Stimulated activated CD8-positive, alpha-beta memory T cell treated with anti-CD3 and anti-CD28 coated beads, Interleukin-4, amount 100 ng/mL, for 24 hours (primary cell): ENCODE measurements around the gene RFC3.

Experiments
- DNase-seq: peaks from one replicate; pipeline ENCODE4 v3.0.0-alpha.2; 2020; ENCODE audit warnings: low read depth

RFC3 gene

DNA sequence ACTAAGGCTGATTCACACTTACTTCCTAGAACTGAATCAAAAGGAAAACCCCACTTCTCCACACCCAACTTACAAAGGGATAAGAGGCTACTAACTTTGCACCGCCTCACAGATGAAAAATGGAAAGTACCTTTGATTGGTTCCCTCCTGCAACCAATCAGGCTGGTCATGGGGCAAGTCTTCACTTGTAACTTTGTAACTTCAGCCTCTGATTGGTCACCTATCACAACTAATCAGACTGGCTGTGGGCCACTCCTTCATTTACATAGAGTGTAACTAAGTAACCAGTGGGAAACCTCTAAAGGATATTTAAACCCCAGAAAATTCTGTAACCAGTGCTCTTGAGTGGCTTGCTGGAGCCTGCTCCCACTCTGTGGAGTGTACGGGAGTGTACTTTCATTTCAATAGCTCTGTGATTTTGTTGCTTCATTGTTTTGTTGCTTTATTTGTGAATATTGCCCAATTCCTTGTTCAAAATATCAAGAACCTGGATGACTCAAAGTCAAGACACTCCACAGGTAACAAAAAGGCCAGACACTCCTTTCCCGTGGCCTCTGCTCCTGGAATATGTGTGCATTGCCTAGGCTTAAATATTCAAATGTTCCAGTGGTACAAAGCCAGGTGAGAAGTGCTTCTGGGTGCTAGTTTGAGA lies 50.5 kb downstream of the RFC3 start:
- no peak for DNase-seq

DNA sequence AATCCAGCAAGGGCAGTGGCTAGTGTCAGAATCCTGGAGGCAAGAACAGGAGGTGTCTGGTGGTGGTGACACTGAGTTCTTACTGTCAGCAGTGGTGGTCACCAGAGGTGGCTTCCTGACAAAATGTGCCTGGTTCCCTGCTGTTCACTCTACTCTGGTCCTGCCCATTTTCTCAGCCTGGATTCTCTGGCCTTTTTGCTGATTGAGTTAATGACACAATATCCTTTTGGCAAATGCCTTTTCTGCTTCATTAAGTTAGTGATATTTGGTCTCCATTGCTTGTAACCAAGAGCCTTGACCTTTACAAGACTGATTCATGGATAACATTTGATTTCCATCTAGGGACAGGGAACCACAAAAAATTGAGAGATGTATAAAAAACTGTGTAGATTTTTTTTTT lies 51.1 kb downstream of the RFC3 start:
- no peak for DNase-seq

DNA sequence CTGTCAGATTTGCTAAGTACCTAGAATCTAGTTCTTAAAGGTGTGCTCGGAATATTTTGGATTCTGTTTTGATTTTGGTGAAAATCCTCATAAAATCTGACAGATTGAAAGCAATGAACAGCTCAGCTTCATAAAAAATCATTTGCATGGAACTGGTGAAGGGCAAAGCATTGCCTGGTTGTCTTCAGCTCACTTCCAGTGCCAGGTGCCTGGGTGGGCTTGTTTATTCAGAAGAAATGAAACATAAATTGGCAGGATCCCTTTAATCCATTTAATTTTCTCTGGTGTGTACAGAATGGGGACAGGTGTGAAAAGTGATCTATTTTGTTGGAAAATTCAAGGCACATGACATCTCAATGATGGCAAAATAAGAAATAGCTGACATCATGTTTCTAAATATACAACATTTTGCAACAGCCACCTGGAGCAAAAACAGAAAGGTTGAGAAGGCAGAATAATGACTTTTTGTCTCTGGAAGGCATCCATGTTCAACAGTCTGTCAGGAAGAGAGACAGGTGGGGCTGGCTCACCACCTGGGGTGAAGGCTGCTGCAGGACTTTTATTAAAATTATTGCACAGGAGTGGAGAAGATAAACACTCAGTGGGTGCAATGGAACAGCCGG lies 52.2 kb downstream of the RFC3 start:
- DNase-seq = no peak

DNA sequence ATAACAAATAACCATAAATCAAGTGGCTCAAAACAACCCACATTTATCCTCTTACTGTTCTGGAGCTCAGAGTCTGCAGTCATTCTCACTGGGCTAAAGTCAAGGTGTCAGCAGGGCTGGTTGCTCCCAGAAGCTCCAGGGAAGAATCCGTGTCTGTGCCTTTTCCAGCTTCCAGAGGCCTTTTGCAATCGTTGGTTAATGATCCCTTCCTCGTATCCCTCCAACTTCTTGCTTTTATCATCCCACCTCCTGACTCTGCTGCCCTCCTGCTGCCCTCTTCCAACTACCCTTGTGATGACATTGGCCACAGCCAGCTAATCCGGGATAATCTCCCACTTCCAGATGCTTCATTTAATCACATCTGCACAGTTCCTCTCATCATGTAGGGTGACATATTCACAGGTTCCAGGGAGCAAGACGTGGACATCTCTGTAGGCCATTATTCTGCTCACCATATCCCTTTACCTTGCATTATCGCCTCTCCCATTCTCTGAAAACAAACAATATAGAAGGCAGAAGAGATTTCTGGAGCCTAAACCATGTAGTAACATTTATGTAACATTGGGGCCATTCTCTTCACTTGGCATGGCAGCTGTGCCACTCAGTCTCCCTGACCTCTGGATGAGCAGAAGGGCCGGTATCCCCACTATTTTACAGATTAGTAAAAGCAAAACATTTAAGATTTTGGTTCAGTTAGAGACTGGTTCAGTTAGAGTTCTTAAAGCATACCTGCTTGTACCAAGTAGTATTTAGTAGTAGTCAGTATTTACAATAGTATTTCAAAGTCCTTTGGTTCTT lies 53.5 kb downstream of the RFC3 start:
- DNase-seq = no peak

DNA sequence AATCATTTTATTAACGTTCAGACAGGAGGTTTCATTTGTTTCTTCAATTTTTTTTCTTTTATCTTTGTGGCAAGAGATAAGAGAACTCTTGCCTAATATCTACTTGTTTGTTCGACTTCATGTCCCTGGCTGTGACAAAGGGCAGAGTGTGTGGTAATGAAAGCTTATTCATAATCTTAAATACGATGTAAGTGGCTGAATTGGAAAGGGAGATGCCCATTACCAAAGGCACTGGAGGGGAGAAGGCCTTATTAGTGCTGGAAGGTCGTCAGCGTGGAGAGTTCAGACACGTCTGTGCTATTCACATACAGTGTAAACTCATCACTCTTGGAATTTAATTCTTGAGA lies 54.0 kb downstream of the RFC3 start:
- no peak for DNase-seq

DNA sequence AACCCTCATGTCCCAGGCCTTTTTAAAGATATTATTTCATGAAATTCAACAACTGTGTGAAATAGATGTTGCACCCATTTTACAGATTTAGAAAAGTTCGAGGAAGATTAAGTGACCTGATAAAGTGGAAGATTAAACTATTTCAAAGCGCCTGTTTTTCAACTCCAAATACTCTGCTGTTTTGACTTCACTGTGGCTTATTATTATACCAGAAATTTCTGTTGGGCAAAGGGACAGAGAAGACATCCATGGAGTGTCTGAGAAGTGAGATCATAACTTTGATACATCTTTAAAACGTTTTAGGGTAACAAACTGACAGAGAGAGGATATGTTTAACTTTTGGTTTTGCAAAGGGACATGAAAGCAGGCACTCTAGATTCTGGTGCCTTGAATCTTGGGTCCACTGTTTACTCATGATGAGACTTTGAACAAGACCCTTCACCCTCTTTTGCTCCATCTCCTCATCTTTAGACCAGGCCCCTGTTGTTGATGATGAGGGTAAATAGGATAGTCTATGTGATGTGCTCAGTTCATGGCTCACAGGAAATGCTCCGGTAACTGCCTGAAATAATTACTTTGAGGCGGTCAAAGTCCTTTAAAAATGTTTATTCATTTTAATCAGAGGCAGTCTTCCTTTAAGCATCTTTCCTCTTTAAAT lies 55.4 kb downstream of the RFC3 start:
- DNase-seq = no peak

DNA sequence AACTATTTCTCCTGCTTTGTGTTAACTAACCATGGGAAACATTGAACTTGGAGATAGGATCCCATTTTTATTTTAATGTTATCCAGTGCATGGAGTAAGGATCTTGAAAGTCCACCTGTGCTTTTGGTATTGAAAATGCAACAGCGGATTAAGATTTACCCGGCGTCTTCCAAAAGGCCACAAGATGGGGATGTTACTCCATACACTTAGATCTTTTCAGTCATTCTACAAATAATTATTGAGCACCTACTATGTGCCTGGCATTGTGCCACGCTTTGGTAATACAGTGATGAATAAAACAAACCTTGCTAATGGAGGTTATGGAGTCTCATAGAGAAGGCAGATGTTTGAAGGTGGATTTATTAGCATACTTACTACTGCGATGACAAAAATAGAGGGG lies 56.9 kb downstream of the RFC3 start:
- DNase-seq = no peak

DNA sequence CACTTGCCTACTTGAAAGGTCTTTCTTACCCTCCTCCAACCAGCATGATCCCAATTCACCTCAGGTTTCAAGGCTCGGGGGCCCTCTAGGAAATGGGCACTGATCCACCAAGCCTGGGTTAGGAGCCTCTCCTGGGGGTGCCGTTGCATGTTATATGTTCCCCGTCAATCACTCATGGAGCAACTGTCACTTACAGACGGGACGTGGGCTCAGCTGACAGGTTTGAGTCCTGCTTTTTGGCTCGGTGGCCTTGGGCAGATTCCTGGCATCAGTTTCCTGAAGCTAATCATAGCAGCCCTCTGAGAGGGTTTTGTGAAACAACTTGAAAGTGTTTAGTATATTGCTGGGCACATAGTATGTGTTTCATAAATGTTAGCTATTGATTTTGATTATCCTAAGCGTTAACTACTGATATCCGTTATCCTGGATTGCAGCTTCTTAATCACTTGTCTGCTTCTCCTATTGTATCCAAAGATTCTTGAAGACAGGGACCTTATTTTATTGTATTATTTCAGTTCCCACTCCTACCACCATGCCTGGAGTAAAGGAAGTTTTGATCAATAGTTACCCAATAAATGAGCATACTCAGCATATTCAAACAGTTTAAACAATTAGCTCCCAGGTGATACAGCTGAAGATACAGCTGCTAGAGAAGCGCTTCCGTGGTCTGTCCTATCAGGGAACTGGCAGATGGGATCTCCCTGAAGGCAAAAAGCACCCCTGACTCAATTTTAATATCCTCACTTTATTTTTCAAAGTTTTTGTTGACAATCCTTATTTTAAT lies 57.9 kb downstream of the RFC3 start:
- no peak for DNase-seq

DNA sequence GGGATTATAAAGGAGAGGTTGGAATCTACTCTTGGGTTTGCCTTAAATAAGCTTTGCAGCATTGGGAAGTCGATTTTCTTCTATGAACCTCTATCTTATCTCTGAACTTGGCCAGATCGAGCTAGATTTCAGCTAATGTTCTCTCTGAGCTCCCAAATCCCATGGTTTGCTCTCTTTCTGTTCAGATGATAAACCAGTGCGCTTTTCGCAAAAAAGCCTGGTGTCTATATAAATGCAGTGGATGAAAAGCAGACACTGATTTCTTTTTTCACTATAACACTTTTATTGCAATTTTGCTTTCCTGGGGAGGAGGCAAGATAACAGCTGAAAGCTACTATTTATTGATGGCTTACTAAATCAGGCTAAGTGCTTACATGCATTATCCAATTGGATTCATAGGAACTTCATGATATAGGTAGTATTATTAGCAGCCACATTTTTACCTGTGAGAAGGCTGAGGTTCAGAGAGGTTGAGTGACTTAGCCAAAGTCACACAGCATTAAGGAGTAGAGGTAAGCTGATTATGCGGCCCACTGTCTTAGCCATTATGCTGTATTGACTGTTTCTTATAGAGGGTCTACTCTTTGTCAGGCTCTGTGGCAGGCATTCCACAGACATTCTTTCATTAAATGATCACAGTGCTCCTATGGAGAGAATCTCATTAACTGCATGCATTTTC lies 58.9 kb downstream of the RFC3 start:
- no peak for DNase-seq

DNA sequence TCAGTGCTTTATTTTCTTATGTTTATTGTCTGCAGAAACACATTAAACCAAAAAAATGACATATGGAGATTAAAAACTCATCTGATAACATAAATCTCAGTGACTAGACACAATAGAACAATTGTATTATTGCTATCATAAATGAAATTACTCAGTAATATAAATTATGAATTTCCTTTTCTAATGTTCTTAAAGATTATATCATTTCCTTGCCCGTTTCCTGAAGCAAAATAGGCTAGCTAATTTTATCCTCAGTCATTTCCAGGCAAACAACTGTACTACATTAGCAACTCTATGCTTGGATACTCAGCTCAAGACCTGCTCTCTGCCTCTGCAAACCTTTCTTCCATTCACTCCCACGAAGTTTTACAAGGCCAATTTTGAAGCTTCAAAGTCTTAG lies 61.2 kb downstream of the RFC3 start:
- DNase-seq = no peak

DNA sequence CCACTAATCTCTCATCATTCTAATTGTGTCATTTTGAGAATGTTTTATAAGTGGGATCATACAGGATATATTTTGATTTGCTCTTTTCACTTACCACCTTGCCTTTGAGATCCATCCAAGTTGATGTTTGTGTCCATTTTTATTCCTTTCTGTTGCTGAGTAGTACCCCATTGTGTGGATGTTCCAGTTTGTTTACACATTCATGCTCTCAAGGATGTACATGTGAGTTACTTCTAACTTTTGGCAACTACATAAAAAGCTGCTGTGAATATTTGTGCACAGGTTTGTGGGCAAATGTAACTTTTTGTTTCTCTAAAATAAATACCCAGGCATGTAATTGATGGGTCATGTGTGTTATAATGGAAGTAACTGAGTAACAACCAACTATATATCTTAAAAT lies 64.9 kb downstream of the RFC3 start:
- DNase-seq = no peak

DNA sequence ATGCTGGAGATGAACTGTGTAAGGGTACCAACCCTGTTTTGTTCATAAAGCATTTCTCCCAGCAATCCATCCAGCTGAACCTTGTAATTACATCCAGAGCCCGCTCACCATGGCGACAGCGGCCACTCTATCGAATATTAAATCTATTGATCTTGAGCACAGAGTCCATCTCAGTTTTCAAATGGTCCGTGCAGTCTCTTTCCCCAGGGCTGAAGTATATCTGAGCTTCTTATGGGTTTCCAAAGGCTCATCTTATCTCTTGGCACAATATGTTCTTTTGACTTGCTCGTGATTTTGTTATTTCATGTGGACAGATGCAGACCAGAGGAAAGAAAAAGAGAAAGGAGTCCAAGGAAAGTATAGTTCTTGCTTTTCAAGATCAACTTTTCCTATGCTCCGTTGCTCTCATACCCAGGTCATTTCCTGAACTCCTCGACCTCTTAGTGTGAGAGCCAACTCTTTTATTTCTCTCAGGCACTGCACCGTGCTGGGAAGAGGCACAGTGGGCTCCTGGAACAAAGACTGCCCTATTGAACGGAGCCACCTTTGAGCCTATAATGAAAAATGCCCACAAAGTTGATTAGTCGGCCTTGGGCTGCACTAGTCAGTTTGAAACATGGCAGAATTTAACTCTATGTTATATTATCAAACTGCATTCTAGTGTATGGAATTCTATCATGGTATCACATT lies 66.7 kb downstream of the RFC3 start:
- no peak for DNase-seq
